Ishikawa (cell line): ENCODE results near the gene PAK6.

Experiments
- CEBPB ChIP-seq: IDR thresholded peaks from 2 replicates; pipeline ENCODE4 v1.6.1; 2012
- CREB1 ChIP-seq: IDR thresholded peaks from 2 replicates; pipeline ENCODE4 v1.6.1; 2012; ENCODE audit warnings: low read depth
- EGR1 ChIP-seq: IDR thresholded peaks from 2 replicates; pipeline ENCODE4 v1.6.1; 2012
- EP300 ChIP-seq: IDR thresholded peaks from 2 replicates; pipeline ENCODE4 v1.6.1; 2012; ENCODE audit warnings: borderline replicate concordance
- FOXM1 ChIP-seq: IDR thresholded peaks from 2 replicates; pipeline ENCODE4 v1.6.1; 2012; ENCODE audit warnings: low read depth, borderline replicate concordance
- NFIC ChIP-seq: IDR thresholded peaks from 2 replicates; pipeline ENCODE4 v1.6.1; 2012
- RAD21 ChIP-seq: IDR thresholded peaks from 2 replicates; pipeline ENCODE4 v1.6.1; 2012; ENCODE audit warnings: low read depth
- REST ChIP-seq: IDR thresholded peaks from 2 replicates; pipeline ENCODE4 v1.6.1; 2012; ENCODE audit warnings: low read depth, mild to moderate bottlenecking
- TAF1 ChIP-seq: IDR thresholded peaks from 2 replicates; pipeline ENCODE4 v1.6.1; 2012; ENCODE audit warnings: low read depth, mild to moderate bottlenecking
- YY1 ChIP-seq: IDR thresholded peaks from 2 replicates; pipeline ENCODE4 v1.6.1; 2012; ENCODE audit warnings: low read depth

- TF ChIP-seq YY1 (no peak), CREB1 (no peak), TAF1 (no peak), RAD21 (no peak), CEBPB (no peak), REST (no peak), EP300 (no peak), EGR1 (no peak), FOXM1 (no peak), NFIC (no peak)
Measured at GRCh38 chr15:40281801-40282146, 42.9 kb downstream of the PAK6 start.
